GM12865 (cell line): ENCODE data around the gene TMC5.
A peak's percentile ranks its signal among the peaks of the same experiment; 100 is the strongest.

ENCODE experiments used
- DNase-seq: peaks from one replicate; pipeline ENCODE4 v3.0.0; 2010; ENCODE audit warnings: low read depth
- H3K4me3 ChIP-seq: 2 replicates; pipeline ENCODE4 v1.5.1; 2011; ENCODE audit warnings: mild to moderate bottlenecking, low read depth, low read length, control low read depth
- TF ChIP-seq, protein P1 (sequence below): IDR thresholded peaks from 2 replicates; pipeline ENCODE4 v1.5.1; 2011; ENCODE audit warnings: low read length, control low read depth, low read depth, inconsistent platforms; ENCODE audit not compliant: insufficient read depth; ENCODE audit errors: missing control alignments

Gene TMC5

GRCh38 chr16:19486750-19487325, 69.2 kb downstream of the TMC5 start:
- H3K4me3 ChIP-seq, result no peak overlapping the region
- no peak for DNase-seq

GRCh38 chr16:19488213-19488640, 70.5 kb downstream of the TMC5 start:
- DNase-seq, result no peak
- TF ChIP-seq, protein P1, sequence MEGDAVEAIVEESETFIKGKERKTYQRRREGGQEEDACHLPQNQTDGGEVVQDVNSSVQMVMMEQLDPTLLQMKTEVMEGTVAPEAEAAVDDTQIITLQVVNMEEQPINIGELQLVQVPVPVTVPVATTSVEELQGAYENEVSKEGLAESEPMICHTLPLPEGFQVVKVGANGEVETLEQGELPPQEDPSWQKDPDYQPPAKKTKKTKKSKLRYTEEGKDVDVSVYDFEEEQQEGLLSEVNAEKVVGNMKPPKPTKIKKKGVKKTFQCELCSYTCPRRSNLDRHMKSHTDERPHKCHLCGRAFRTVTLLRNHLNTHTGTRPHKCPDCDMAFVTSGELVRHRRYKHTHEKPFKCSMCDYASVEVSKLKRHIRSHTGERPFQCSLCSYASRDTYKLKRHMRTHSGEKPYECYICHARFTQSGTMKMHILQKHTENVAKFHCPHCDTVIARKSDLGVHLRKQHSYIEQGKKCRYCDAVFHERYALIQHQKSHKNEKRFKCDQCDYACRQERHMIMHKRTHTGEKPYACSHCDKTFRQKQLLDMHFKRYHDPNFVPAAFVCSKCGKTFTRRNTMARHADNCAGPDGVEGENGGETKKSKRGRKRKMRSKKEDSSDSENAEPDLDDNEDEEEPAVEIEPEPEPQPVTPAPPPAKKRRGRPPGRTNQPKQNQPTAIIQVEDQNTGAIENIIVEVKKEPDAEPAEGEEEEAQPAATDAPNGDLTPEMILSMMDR, result no peak
- H3K4me3 ChIP-seq, result no peak overlapping the region

More at GRCh38 chr16:19486750-19487325, 69.2 kb downstream of the TMC5 start:
- TF ChIP-seq, protein P1, result no peak

- TF ChIP-seq, protein P1, result no peak
Measured at GRCh38 chr16:19490619-19491018, 72.9 kb downstream of the TMC5 start.

DNA sequence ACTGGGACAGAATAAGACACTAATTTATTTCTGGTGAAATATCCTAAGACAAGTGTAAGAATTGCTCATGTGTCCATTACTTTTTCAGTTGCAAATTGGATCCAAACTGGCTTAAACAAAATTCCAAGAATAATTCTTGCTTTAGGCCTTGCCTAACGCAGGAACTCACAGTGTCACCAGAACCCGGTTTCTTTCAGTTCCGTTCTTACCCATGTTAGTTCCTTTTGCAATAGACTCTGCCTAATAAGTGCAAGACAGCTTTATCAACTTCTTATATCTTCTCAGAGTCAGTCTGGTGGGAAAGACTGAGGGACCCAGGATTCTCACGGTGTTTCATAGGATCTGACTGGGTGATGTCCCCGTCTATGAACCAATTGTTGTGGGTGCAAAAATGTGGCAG, 79.5 kb downstream of the TMC5 start:
- DNase-seq, result no peak
- H3K4me3 ChIP-seq, result no peak overlapping the region
- TF ChIP-seq, protein P1, result no peak

More at GRCh38 chr16:19490619-19491018, 72.9 kb downstream of the TMC5 start:
- no peak for DNase-seq
- H3K4me3 ChIP-seq, result no peak overlapping the region

DNA sequence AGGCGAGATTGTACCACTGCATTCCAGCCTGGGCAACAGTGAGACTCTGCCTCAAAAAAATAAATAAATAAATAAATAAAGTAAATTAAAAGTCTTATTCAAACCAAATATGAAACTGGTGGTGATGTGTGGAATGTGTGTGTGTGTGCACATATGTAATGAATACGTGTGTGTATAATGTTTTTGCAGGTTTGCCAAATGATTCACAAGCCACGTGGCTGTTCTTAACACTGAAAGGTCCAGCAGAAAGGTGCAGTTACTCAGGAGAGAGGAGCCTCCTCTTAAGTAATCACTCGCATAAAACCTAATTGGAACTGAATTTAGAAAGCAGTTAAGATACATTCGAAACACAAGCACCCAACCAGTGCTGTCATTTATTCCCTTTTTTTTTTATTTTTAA, 81.3 kb downstream of the TMC5 start:
- no peak overlapping the region for H3K4me3 ChIP-seq
- DNase-seq, result no peak
- TF ChIP-seq, protein P1, result no peak

GRCh38 chr16:19499481-19499880, 81.8 kb downstream of the TMC5 start:
- TF ChIP-seq, protein P1, result no peak
- DNase-seq, result no peak
- no peak overlapping the region for H3K4me3 ChIP-seq

- DNase-seq, result peak; percentile 78
- no peak overlapping the region for H3K4me3 ChIP-seq
- TF ChIP-seq, protein P1, result peak; percentile 74
Measured at GRCh38 chr16:19502395-19503131, 84.9 kb downstream of the TMC5 start.
